Neural progenitor cell (in vitro differentiated cells): ENCODE results near the gene MRPL24. TPM values are rescaled to one million over a fixed set of nuclear protein-coding genes. Genes with fewer than 3 reads are reported as not detected.

Experiments
- DNase-seq: peaks from one replicate; pipeline ENCODE4 v3.0.0-alpha.2; 2016; ENCODE audit warnings: low spot score
- H2AFZ ChIP-seq: fragments of 200-600 bp; sonication (generic); replicated peaks from 2 replicates; pipeline ENCODE4 v1.6.1; 2016; ENCODE audit warnings: antibody characterized with exemption
- H3F3A ChIP-seq: fragments of 200-600 bp; sonication (generic); 2 replicates; pipeline ENCODE4 v1.6.1; 2016; ENCODE audit warnings: antibody characterized with exemption, low read depth
- H3K27ac ChIP-seq: fragments of 200-600 bp; sonication (generic); 2 replicates; pipeline ENCODE4 v1.5.1; 2016; ENCODE audit warnings: mild to moderate bottlenecking
- H3K27me3 ChIP-seq: fragments of 200-600 bp; sonication (generic); 2 replicates; pipeline ENCODE4 v1.6.1; 2016; ENCODE audit warnings: mild to moderate bottlenecking, moderate library complexity
- H3K36me3 ChIP-seq: fragments of 200-600 bp; sonication (generic); 2 replicates; pipeline ENCODE4 v1.5.1; 2016
- H3K4me1 ChIP-seq: fragments of 200-600 bp; sonication (generic); 2 replicates; pipeline ENCODE4 v1.6.1; 2016; ENCODE audit warnings: mixed run types
- H3K4me2 ChIP-seq: fragments of 200-600 bp; sonication (generic); 2 replicates; pipeline ENCODE4 v1.6.1; 2016
- H3K4me3 ChIP-seq: fragments of 200-600 bp; sonication (generic); 2 replicates; pipeline ENCODE4 v1.5.1; 2016
- H3K79me2 ChIP-seq: fragments of 200-600 bp; sonication (generic); 2 replicates; pipeline ENCODE4 v1.6.1; 2016; ENCODE audit warnings: low read depth
- H3K9ac ChIP-seq: fragments of 200-600 bp; sonication (generic); 2 replicates; pipeline ENCODE4 v1.6.1; 2016
- H3K9me3 ChIP-seq: fragments of 200-600 bp; sonication (generic); 2 replicates; pipeline ENCODE4 v1.5.1; 2016; ENCODE audit warnings: low read depth
- H4K20me1 ChIP-seq: fragments of 200-600 bp; sonication (generic); 2 replicates; pipeline ENCODE4 v1.6.1; 2016; ENCODE audit warnings: low read depth
- H3K27ac Mint-ChIP-seq: 3 replicates; pipeline ENCODE4 v1.8.0; 2021; ENCODE audit warnings: mixed read lengths
- H3K27me3 Mint-ChIP-seq: 2 replicates; pipeline ENCODE4 v1.8.0; 2022; ENCODE audit warnings: low read depth, mild to moderate bottlenecking, inconsistent platforms, moderate library complexity, mixed read lengths; ENCODE audit not compliant: insufficient read depth
- H3K36me3 Mint-ChIP-seq: 3 replicates; pipeline ENCODE4 v1.8.0; 2021; ENCODE audit warnings: mixed read lengths
- H3K4me1 Mint-ChIP-seq: 3 replicates; pipeline ENCODE4 v1.8.0; 2021; ENCODE audit warnings: mixed read lengths
- H3K4me3 Mint-ChIP-seq: 3 replicates; pipeline ENCODE4 v1.8.0; 2021; ENCODE audit warnings: mild to moderate bottlenecking, moderate library complexity, mixed read lengths
- H3K9me3 Mint-ChIP-seq: 3 replicates; pipeline ENCODE4 v1.8.0; 2020; ENCODE audit warnings: mixed read lengths
- CTCF ChIP-seq: fragments of 200-600 bp; sonication (generic); IDR thresholded peaks from 2 replicates; pipeline ENCODE4 v1.5.1; 2017; ENCODE audit warnings: antibody characterized with exemption, mild to moderate bottlenecking
- EZH2 ChIP-seq: fragments of 200-600 bp; sonication (generic); IDR thresholded peaks from 2 replicates; pipeline ENCODE4 v1.6.1; 2017; ENCODE audit warnings: antibody characterized with exemption, mild to moderate bottlenecking, moderate library complexity
- EZH2phosphoT487 ChIP-seq: fragments of 200-600 bp; sonication (generic); IDR thresholded peaks from 2 replicates; pipeline ENCODE4 v1.6.1; 2017; ENCODE audit warnings: antibody characterized with exemption
- total RNA-seq: library from RNA; depleted of rRNA; stranded (reverse); fragments of >200 nt; gene quantifications from 2 replicates; pipeline ENCODE4 v1.2.3, GENCODE V29; 2015; ENCODE audit warnings: low replicate concordance

MRPL24 gene
- total RNA-seq, 1 donor from 2014 or later: 21.4 TPM

- Histone ChIP-seq H3K27me3 (no peaks in the 10 kb centered on the region), H3K4me1 (peaks cover 11% of the 10 kb centered on the region), H3K36me3 (no peaks in the 10 kb centered on the region), H3K9me3 (no peaks in the 10 kb centered on the region), H3K4me2 (no peak overlapping the region), H4K20me1 (peaks cover 6% of the 10 kb centered on the region), H2AFZ (no peak overlapping the region), H3K79me2 (peaks cover 64% of the 10 kb centered on the region), H3K27ac (no peak overlapping the region), H3K4me3 (no peak overlapping the region), H3F3A (peaks cover 25% of the 10 kb centered on the region), H3K9ac (no peak overlapping the region)
- no peak for TF ChIP-seq CTCF
- TF ChIP-seq EZH2: no peak
- no peak for TF ChIP-seq EZH2phosphoT487
- H3K4me1 Mint-ChIP-seq: peaks cover 36% of the 10 kb centered on the region
- no peak overlapping the region for H3K27ac Mint-ChIP-seq
- no peaks in the 10 kb centered on the region for H3K9me3 Mint-ChIP-seq
- H3K36me3 Mint-ChIP-seq: peaks cover 3% of the 10 kb centered on the region
- no peak overlapping the region for H3K4me3 Mint-ChIP-seq
- DNase-seq: no peak
- H3K27me3 Mint-ChIP-seq: peaks cover 3% of the 10 kb centered on the region
Observed at GRCh38 chr1:156754219-156754618, 13.3 kb upstream of the MRPL24 start.

GRCh38 chr1:156752843-156753482 is 12.1 kb upstream of the MRPL24 start:
- Mint-ChIP-seq H3K4me3 (peak overlapping the region; percentile 96), H3K27me3 (peaks cover 2% of the 10 kb centered on the region), H3K9me3 (no peaks in the 10 kb centered on the region), H3K4me1 (peaks cover 42% of the 10 kb centered on the region), H3K27ac (peak overlapping the region; percentile 90), H3K36me3 (peaks cover 3% of the 10 kb centered on the region)
- H3F3A ChIP-seq: peaks cover 33% of the 10 kb centered on the region
- H3K27me3 ChIP-seq: no peaks in the 10 kb centered on the region
- H3K79me2 ChIP-seq: peaks cover 77% of the 10 kb centered on the region
- peaks cover 24% of the 10 kb centered on the region for H3K4me1 ChIP-seq
- H3K27ac ChIP-seq: no peak overlapping the region
- peaks cover 14% of the 10 kb centered on the region for H4K20me1 ChIP-seq
- H3K9me3 ChIP-seq: no peaks in the 10 kb centered on the region
- H2AFZ ChIP-seq: no peak overlapping the region
- no peak for DNase-seq
- H3K4me2 ChIP-seq: peak overlapping the region; percentile 99
- H3K36me3 ChIP-seq: no peaks in the 10 kb centered on the region
- TF ChIP-seq EZH2phosphoT487 (no peak), CTCF (no peak), EZH2 (no peak)
- peak overlapping the region; percentile 100 for H3K4me3 ChIP-seq
- peak overlapping the region; percentile 96 for H3K9ac ChIP-seq

- Mint-ChIP-seq H3K27ac (peak overlapping the region; percentile 98), H3K4me3 (peak overlapping the region; percentile 96), H3K4me1 (peaks cover 49% of the 10 kb centered on the region), H3K9me3 (no peaks in the 10 kb centered on the region), H3K36me3 (peaks cover 3% of the 10 kb centered on the region), H3K27me3 (peaks cover 2% of the 10 kb centered on the region)
- TF ChIP-seq CTCF: no peak
- TF ChIP-seq EZH2: peak; percentile 44
- Histone ChIP-seq H3K9ac (peak overlapping the region; percentile 96), H3K27ac (peak overlapping the region; percentile 90), H3K4me2 (peak overlapping the region; percentile 100), H3K36me3 (no peaks in the 10 kb centered on the region), H3F3A (peaks cover 42% of the 10 kb centered on the region), H3K27me3 (no peaks in the 10 kb centered on the region), H3K4me1 (peaks cover 31% of the 10 kb centered on the region), H3K4me3 (peak overlapping the region; percentile 100), H4K20me1 (peaks cover 14% of the 10 kb centered on the region), H3K79me2 (peaks cover 84% of the 10 kb centered on the region), H2AFZ (peak overlapping the region; percentile 95), H3K9me3 (no peaks in the 10 kb centered on the region)
- peak; percentile 97 for DNase-seq
Observed at GRCh38 chr1:156751757-156752481, 11.0 kb upstream of the MRPL24 start.
